Activated CD4-positive, alpha-beta T cell treated with anti-CD3 and anti-CD28 coated beads for 1 hour (primary cell): ENCODE results near the gene SKIDA1.

Source experiments
- DNase-seq: peaks from one replicate; pipeline ENCODE4 v3.0.0-alpha.2; 2020

Gene SKIDA1

GRCh38 chr10:21515361-21516241, 9.9 kb downstream of the SKIDA1 start:
- no peak for DNase-seq

DNA sequence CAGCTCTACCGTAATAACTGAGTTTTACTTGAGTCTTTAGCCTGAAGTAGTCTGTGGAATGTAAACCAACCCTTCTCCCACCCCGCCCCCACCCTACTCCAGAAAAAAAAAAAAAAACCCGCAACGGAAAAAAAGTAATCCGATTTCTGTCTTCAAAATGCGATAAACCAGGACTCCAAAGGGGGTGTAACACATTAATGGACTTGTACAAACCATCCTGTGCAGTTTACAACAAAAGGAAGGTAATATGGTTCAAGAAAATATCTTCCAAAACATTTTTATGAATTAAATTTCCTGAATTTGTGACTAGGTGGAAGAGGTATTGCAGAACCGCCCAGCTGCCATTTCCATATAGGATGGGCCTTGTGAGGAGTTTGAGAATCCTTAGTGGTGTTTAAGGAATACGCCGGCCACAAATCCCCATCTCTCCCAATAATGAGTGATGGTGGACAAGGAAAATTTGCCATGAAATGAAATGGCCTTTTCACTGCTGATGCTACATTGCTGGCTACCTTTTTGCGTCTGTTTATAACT, 10.6 kb downstream of the SKIDA1 start:
- DNase-seq, result no peak

- DNase-seq, result no peak
These were observed 11.2 kb downstream of the SKIDA1 start for GRCh38 chr10:21514129-21514817.

DNA sequence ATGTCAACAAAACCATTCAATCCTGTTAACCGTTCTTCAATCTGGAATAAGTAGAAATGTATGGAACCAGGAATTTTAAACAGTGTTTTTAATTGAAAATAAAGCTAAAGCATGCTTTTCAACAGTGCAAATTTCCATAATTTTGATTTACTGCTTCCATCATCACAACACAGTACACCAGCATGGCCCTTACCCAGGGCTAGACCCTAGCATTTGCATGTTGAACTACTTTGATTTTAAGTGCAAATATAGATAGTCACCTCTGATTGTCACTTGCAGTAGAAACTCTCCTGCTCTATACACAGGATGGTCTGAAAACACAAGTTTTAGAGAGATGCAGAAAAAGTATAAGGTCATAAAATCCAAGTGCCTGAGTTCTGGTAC, 12.1 kb downstream of the SKIDA1 start:
- no peak for DNase-seq

DNA sequence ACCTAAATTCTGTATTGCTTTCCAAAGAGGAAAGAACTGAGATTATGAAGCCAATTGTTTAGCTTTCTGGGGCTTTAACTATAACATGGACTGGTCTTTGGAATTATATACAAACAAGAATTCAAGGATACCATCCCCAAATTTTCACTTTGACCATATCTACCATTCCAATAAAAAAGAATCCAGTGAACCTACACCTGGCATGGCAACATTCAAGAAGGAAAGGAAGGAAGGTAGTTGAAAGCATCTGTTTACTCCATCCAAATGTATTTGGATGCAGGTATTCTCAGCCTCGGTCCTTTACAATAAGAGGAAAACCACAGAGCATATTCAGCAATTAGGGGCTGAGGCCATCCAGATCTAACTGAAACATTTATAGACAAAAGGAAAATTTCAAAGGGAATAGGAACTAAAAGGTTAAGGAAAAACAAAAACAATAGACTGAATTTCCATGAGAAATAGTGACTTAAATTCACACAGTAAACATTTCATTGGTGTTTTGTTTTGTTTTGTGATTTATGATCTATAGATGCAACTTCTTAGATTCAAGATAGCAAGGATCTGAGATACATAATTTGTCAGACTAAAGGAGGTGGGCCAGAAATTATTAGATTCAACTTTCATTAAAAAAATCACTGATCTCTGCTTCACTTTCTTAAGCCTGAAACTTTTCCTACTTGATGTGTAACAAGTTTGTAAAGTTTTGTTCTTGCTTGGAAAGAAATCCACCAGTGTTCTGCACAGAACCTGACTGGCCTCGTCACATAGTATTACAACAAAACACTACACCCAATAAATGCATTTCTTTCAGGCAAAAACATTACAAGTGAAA, 12.7 kb downstream of the SKIDA1 start:
- no peak for DNase-seq

GRCh38 chr10:21511946-21512572, 13.4 kb downstream of the SKIDA1 start:
- DNase-seq, result no peak

DNA sequence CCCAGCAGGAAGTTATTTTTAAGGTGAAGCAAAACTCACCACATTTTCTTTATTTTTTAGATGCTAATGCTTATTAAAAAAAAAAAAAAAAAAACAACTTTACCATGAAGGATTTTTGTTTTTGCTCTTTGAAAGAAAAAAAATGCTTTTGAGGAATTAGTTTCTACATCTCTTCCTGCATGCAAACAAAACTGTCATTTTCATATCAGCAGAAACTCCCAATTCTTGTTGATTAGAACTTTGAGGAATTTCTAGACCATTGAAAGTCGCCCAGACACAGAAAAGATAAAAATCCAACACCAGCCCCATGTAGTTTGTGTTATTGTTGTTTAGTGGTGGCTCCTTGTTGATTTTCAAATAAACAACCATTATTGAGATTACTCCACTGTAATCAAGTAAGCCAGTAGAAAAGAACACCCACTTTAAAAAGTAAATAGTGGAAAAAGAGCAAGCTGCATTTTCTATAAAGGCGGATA, 14.3 kb downstream of the SKIDA1 start:
- no peak for DNase-seq

- no peak for DNase-seq
These were observed 15.0 kb downstream of the SKIDA1 start for GRCh38 chr10:21510241-21511094.

DNA sequence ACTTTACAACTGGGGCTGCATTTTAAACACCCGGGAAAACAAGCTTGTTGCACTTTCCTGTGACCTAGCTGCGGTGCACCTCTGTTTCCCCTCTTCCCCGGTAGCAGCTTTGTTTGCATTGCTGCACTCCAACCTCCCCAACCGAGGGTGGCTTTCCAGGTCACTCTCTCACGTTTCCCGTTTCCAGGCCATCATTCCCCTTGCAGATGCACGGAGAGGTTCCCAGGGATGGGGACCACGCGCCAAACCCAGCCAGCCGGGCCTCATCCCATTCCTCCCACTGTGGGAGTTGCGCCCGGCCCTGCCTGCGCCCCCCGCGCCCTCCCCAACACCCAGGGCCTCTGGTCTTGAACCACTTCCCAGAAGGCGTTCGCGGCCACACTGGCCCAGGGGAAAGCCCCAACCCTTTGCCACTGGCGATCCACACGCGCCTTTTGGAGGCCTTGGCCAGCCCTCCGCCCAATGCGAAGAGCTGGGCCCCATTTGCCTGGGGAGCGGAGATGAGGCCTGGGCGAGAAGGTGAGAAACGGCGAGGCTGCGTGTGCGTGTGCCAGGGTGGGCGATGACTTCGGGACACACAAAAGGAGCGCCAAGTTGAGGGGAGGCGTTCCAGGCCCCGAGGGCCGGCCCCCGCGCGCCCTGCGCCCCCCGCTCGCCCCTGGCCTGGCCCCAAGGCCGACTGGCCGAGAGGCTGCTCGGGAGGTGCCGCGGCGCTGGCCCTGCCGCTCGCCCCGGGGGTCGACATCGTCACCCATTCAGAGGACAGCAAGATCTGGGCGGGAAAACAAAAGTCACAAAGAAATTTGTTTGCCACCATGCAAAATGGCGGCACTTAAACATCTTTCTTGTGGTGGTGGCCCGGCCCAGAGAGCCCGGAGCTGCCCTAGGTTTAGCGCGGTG, 15.9 kb downstream of the SKIDA1 start:
- no peak for DNase-seq

GRCh38 chr10:21508706-21509331, 16.7 kb downstream of the SKIDA1 start:
- DNase-seq, result no peak

- DNase-seq, result no peak
These were observed 18.3 kb downstream of the SKIDA1 start for GRCh38 chr10:21507150-21507549.

DNA sequence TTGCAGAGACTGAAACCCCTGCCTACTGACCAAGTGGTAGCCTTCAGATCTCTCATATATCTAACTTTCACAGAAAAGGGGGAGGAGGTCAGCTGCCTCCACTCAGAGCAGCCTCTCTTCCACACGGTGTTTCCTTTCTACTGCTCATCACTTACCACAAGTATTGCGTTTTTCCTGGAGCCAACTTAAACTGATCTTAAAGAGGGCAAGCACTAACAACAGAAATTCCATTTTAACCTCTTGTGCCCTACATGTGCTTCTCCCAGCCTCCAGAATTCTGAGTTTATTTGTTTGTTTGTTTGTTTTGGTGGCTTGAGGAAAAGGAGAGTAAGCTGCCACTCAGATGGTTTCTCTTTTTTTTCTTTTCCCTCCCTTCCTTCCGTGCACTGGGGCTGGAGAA, 19.1 kb downstream of the SKIDA1 start:
- no peak for DNase-seq

- DNase-seq, result no peak
These were observed 19.7 kb downstream of the SKIDA1 start for GRCh38 chr10:21505711-21506278.

GRCh38 chr10:21503542-21503941, 21.9 kb downstream of the SKIDA1 start:
- DNase-seq, result no peak

GRCh38 chr10:21502348-21502740, 23.1 kb downstream of the SKIDA1 start:
- no peak for DNase-seq

DNA sequence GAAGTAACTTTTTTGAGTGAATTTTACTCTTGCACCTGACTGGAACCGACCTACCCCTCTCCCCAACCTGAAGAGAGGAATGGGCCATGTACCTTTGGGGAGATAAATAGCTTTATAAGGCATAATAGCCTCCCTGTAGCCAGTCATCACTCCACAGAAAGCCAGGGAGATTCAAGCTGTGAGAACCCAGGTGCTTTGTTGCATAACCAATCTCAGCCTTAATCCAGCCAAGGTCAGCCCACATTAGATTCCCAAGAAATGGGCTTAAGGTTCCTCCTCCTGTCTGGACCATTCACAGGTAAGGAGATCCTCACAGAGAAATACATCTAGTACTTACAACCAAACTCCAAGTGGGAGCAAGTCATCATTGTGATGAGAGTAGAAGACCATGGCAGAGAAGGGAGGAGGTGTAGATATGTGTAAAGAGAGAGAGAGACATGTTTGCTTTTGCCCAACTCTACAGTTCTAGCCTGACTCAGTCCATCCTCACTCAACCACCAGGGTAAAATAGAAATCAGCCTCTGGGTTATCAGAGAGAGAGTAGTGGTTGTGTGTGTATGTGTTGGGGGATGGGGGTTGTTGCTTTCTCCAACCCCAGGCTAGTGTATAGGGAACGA, 23.6 kb downstream of the SKIDA1 start:
- DNase-seq, result no peak

DNA sequence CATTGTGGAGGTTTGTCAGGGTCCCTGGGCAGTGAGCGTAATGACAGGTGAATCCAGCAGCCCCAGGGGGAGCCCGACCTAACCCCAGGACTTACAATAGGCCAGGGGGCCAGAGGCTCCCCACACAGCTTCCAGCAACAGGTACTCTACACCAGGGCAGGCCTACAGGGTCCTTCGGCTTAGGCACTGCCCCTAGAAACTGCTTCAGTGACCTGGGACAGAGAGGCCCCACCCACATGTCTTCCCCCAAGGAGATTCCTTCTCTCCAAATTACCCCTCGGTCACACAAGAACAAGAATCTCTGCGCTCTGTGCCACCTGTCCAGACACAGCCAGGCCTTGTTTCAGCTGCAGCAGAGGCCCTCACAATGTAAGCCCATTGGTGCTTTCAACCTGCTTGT, 24.4 kb downstream of the SKIDA1 start:
- DNase-seq, result no peak

DNA sequence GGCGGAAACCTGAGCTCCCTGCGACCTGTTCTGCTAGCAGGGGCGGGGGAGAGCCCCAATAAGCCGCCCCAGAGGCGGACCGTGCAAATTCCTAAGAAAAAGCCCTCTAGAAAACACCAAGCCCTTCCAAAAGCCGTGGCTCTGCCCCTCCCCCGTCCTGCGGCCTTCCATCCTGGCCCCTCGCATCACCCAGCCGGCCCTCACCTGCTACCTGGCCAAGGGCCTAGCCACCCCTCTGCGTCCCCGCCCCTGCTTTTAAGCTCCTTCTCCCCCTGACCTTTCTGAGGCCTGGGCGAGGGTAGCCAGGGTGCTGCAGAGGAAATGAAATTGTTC, 24.9 kb downstream of the SKIDA1 start:
- DNase-seq, result no peak
